Measurements from ENCODE around the gene NARF.
"Not testable (repeated sequence)": the region's sequence is repeated elsewhere in the genome, so short reads cannot be mapped to it uniquely, and the experiment has no call there.

NARF gene

DNA sequence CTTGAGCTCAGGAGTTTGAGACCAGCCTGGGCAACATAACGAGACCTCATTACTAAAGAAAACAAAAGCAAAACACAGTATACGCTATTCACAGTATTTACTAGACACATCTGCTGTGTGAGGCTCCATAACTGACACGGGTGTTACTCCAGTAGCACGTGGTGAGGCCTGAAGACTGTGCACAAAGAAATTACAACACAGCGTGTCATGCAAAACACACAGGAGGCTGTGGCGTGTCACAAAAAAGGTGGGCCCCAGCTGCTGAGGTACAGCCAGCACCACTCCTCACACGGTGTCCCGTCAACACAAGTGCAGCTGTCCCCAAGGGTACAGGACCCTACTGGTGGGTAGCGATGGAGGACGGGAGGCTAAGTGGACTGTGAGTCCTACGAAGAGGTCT lies 10.7 kb upstream of the NARF start:
- DNase-seq, result no peak

- peak; percentile 7 for DNase-seq
Measured at GRCh38 chr17:82449131-82449882, 9.2 kb upstream of the NARF start.

DNA sequence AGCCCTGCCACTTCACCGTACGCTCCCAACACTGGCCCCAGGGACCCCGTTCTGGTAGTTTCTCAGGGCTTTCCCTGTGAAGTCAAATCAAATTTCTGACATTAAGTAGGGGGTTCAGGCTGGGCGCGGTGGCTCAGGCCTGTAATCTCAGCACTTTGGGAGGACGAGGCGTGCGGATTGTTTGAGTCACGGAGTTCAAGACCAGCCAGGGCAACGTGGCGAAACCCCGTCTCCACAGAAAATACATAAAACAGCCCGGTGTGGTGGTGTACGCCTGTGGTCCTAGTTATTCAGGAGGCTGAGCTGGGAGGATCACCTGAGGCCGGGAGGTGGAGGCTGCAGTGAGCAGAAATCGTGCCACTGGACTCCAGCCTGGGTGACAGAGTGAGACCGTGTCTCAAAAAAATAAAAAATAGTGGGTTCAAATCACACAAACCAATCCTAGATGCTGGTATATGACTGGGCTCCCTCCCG lies 8.6 kb upstream of the NARF start:
- DNase-seq, result no peak

- peak; percentile 92 for DNase-seq
Measured at GRCh38 chr17:82450357-82451106, 8.0 kb upstream of the NARF start, which contains the start of gene CYBC1. TSS of gene CYBC1 (minus strand) at chr17:82450752. CDS start at chr17:82449254, 1,498 bp downstream.

DNA sequence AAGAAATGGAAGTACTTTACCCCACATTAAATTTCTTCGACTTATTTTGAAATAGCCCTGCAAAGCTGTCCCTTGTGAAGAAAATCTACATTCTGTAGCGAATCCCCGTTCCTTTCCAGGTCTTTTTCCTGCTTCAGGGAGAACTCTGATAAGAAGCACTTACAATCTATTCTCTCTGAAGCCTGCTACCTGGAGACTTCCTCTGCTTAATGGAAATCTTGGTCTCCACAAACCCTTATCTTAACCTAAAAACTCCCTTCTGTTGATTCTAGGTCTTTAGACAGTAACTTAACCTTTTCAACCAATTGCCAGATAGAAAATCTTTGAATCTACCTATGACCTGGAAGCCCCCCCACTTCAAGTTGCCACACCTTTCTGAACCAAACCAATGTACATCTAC lies 6.4 kb upstream of the NARF start:
- DNase-seq, result no peak

GRCh38 chr17:82453151-82453550 lies 5.4 kb upstream of the NARF start:
- DNase-seq, result not testable (repeated sequence)

DNA sequence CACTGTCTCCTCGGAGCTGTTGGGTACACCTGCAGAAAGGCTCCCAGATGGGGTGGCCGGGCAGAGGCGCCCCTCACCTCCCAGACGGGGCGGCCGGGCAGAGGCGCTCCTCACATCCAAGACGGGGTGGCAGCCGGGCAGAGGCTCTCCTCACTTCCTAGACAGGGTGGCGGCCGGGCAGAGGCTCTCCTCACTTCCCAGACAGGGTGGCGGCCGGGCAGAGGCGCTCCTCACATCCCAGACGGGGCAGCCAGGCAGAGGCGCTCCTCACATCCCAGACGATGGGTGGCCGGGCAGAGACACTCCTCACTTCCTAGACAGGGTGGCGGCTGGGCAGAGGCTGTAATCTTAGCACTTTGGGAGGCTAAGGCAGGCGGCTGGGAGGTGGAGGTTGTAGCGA lies 4.8 kb upstream of the NARF start:
- not testable (repeated sequence) for DNase-seq

DNA sequence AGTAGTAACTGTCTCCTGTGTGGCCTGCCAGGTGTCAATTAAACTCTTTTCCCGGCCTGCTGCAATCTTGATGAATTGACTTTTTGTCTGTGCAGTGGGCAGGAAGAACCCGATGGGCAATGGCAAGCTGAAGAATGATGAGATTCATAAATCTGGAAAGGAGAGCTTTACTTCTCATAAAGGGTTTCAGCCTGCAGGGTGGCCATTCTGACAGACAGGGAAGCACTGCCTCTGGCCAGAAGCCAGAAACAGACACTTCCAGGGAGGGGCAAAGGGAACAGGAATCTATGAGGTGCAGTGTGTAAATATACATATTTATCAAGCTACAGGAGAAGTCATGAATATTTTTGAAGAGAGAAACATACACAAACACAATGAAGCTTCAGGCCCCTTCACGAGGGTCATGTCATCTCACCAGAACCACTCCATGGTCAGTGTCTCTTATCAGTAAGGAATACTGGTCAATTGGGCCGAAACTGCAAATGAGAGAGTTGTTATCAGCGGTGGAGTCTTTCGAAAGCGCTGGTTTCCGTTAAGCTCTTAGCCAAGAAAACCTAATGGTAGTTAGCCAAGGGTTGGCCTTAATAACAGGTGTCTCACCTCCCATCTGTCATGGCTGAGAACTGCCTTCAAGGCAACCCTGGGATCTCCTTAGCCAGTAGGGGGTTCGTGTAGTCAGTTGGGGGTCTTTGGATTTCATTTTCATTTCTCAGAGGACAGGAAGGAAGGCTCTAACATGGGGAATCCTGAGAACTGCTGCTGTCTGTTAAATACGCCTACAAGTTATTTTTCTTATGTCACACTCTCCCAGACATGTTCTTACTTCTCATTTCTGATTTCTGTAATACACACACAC lies 1.2 kb upstream of the NARF start:
- no peak for DNase-seq

GRCh38 chr17:82457929-82458178 lies 687 bp upstream of the NARF start:
- no peak for DNase-seq

DNA sequence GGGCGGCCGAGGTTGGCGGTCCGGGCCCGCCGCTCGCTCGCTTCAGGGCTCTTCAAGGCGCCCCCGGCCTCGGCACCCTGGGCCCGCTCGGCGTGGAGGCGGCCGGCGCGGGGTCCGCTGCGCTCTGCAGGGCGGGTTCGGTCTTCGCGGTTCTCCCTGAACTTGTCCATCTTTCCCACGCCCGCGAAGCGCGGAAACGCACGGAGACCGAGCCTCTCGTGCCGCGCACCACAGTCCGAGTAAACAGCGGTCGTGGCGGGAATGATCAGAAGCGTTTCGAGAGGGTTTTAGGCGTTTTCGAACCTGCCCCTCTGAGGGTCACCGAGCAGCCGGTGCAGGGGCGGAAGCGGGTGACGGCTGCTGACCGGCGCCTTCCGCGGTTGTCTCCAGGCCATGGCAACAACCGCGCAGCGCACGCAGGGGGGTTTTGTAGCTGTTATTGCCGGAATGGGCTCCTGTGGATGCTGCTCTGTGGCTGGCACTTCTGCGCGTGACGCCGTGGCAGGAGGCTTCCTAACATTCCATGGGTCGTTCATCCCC lies 414 bp downstream of the NARF start:
- DNase-seq, result peak; percentile 55

GRCh38 chr17:82459936-82460335 lies 1.4 kb downstream of the NARF start:
- not testable (repeated sequence) for DNase-seq

DNA sequence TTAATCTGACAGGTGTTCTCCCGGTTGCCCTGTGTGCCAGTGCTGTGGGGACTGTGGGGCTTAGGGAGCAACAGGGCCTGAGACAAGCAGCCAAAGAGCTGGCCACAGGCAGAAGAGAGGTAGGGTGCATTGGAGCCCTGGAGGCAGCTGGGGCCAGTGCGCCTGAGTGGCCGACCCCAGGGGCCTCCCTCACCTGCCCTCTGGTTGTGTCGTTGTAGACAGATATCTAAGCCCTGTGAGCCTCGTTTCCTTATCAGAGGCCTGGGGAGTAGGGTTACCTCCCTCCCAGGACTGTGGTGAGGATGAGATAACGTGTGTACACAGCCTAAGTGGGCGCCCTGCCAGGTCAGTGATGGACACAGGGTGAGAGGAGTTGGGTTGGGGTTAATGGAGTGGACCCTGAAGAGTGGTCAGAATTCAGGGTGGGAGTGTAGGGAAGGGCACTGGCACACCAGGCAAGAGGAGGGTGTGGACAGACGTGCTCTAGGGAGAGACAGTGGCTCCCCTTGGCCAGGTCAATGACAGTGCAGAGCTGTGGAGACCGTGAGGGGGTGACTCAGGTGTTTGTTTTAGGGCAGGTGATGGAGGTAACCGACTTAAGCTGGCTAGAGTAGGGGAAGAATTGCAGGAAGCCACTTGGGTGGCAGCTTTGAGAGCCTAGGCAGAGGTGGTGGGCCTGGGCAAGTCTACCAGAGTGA lies 3.4 kb downstream of the NARF start:
- peak; percentile 98 for DNase-seq

GRCh38 chr17:82463391-82463790 lies 4.8 kb downstream of the NARF start:
- DNase-seq, result peak; percentile 54

- DNase-seq, result no peak
Measured at GRCh38 chr17:82463925-82464566, 5.5 kb downstream of the NARF start.

- no peak for DNase-seq
Measured at GRCh38 chr17:82464567-82464929, 6.0 kb downstream of the NARF start.

DNA sequence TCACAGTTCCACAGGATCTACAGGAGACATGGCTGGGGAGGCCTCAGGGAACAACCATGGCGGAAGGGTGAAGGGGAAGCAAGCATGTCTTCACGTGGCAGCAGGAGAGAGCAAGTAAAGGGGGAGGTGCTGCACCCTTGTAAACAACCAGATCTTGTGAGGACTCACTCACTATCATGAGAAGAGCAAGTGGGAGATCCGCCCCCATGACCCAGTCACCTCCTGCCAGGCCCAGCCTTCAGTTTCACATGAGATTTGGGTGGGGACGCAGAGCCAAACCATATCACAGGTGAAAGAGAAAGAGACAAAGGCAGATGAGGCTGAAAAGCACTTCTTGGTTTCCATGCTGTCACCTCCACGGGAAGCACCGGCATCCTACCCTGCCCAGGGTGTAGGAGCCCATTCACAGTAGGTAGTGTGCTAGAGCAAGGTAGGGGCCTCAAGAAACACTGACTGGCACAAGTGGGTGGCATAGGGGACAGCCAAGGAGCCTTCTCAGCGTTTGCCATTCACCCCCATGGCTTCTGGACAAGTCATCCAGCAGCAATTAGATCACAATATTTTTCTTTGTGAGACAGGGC lies 6.6 kb downstream of the NARF start:
- no peak for DNase-seq

DNA sequence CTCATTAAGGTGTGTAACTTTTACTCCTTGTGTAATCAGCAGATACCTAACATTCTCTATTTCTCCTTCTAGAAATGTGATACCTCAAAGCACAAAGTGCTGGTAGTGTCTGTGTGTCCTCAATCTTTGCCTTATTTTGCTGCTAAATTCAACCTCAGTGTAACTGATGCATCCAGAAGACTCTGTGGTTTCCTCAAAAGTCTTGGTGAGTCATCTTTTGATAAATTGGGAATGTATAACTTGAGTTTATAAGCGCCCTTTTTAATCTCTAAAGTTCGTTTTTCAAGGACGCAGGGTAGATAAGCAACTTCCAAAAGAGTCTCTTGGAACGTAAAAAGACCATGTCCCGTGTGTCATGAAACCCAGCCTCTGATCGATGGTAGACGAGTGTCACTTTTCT lies 10.2 kb downstream of the NARF start:
- no peak for DNase-seq

- no peak for DNase-seq
Measured at GRCh38 chr17:82470065-82470464, 11.5 kb downstream of the NARF start.

- DNase-seq, result no peak
Measured at GRCh38 chr17:82474223-82475010, 15.9 kb downstream of the NARF start.

- DNase-seq, result no peak
Measured at GRCh38 chr17:82475458-82475857, 16.9 kb downstream of the NARF start.

GRCh38 chr17:82477934-82478333 lies 19.4 kb downstream of the NARF start:
- no peak for DNase-seq

Data from NCI-H146 (cell line).